CD14-positive monocyte (primary cell): Measurements from ENCODE around the gene ZNF599. TPM values are rescaled to one million over a fixed set of nuclear protein-coding genes. Genes with fewer than 3 reads are reported as not detected.
"Not testable (repeated sequence)": the region's sequence is repeated elsewhere in the genome, so short reads cannot be mapped to it uniquely, and the experiment has no call there.

Experiments
- DNase-seq, 3 donors: peaks; one replicate each; pipeline ENCODE4 v3.0.0-alpha.2; 2011 to 2022
- H2AFZ ChIP-seq: 2 replicates; pipeline ENCODE4 v1.6.0; 2012; ENCODE audit warnings: mild to moderate bottlenecking, low read depth, low read length, inconsistent platforms; ENCODE audit not compliant: insufficient read depth, poor library complexity, severe bottlenecking
- H3K27ac ChIP-seq, 2 donors: 1 replicate in 1 of 2; 2 replicates in 1 of 2; pipeline ENCODE4 v1.5.1; 2012 to 2013; ENCODE audit warnings: low read length in 2 of 2, control low read depth in 1 of 2, inconsistent platforms in 1 of 2, low read depth in 1 of 2, mild to moderate bottlenecking in 1 of 2
- H3K27me3 ChIP-seq, 2 donors: one replicate each; pipeline versions ENCODE4 v1.6.0 to v1.6.1; 2011 to 2013; ENCODE audit warnings: low read length in 2 of 2; ENCODE audit not compliant: control insufficient read depth in 2 of 2, insufficient read depth in 2 of 2
- H3K36me3 ChIP-seq, 2 donors: replicated peaks in 1 of 2; 1 replicate in 1 of 2; 2 replicates in 1 of 2; pipeline versions ENCODE4 v1.5.1 to v1.6.1; 2012 to 2013; ENCODE audit warnings: low read length in 2 of 2, control low read depth in 1 of 2, inconsistent platforms in 1 of 2, mild to moderate bottlenecking in 1 of 2; ENCODE audit not compliant: insufficient read depth in 2 of 2, control insufficient read depth in 1 of 2
- H3K4me1 ChIP-seq, 2 donors: 1 replicate in 1 of 2; 2 replicates in 1 of 2; pipeline versions ENCODE4 v1.5.1 to v1.6.1; 2012 to 2013; ENCODE audit warnings: low read length in 2 of 2, control low read depth in 1 of 2, inconsistent platforms in 1 of 2, mild to moderate bottlenecking in 1 of 2, moderate library complexity in 1 of 2; ENCODE audit not compliant: insufficient read depth in 2 of 2, control insufficient read depth in 1 of 2
- H3K4me2 ChIP-seq: replicated peaks from 2 replicates; pipeline ENCODE3; 2012; ENCODE audit warnings: low read length, moderate library complexity, mild to moderate bottlenecking; ENCODE audit not compliant: poor library complexity, severe bottlenecking; ENCODE audit errors: extremely low read depth
- H3K4me3 ChIP-seq, 3 experiments: fragments of 200-600 bp in 1 of 3; sonication (generic) in 1 of 3; replicated peaks in 1 of 3; 1 replicate in 2 of 3; 2 replicates in 1 of 3; pipeline ENCODE4 v1.5.1; 2011 to 2013; ENCODE audit warnings: low read length in 3 of 3, mild to moderate bottlenecking in 3 of 3, control low read depth in 2 of 3, low read depth in 2 of 3, inconsistent platforms in 1 of 3, moderate library complexity in 1 of 3
- H3K79me2 ChIP-seq: 2 replicates; pipeline ENCODE4 v1.6.0; 2012; ENCODE audit warnings: mild to moderate bottlenecking, control low read depth, inconsistent platforms, low read length, moderate library complexity; ENCODE audit not compliant: insufficient read depth
- H3K9ac ChIP-seq: 2 replicates; pipeline ENCODE4 v1.6.0; 2017; ENCODE audit warnings: low read length, mild to moderate bottlenecking; ENCODE audit not compliant: insufficient read depth, poor library complexity, severe bottlenecking
- H3K9me3 ChIP-seq, 2 donors: replicated peaks in 1 of 2; 1 replicate in 1 of 2; 2 replicates in 1 of 2; pipeline versions ENCODE4 v1.5.1 to v1.6.1; 2012 to 2013; ENCODE audit warnings: low read length in 2 of 2, control low read depth in 1 of 2; ENCODE audit not compliant: control insufficient read depth in 1 of 2, insufficient read depth in 1 of 2
- H4K20me1 ChIP-seq: 2 replicates; pipeline ENCODE4 v1.6.0; 2012; ENCODE audit warnings: mild to moderate bottlenecking, low read length, control low read depth, moderate library complexity; ENCODE audit not compliant: insufficient read depth
- H3K27ac Mint-ChIP-seq, 7 donors: one replicate each; pipeline ENCODE4 v1.8.0; 2020; ENCODE audit warnings: mild to moderate bottlenecking in 7 of 7, mixed read lengths in 7 of 7, moderate library complexity in 6 of 7, inconsistent platforms in 2 of 7
- H3K27me3 Mint-ChIP-seq, 3 donors: one replicate each; pipeline ENCODE4 v1.8.0; 2021 to 2022; ENCODE audit warnings: low read depth in 3 of 3, mild to moderate bottlenecking in 3 of 3, mixed read lengths in 3 of 3, moderate library complexity in 3 of 3, inconsistent platforms in 1 of 3
- H3K36me3 Mint-ChIP-seq, 2 donors: one replicate each; pipeline ENCODE4 v1.8.0; 2020; ENCODE audit warnings: mixed read lengths in 2 of 2, inconsistent platforms in 1 of 2, mild to moderate bottlenecking in 1 of 2
- H3K4me1 Mint-ChIP-seq: one replicate; pipeline ENCODE4 v1.8.0; 2020; ENCODE audit warnings: mild to moderate bottlenecking, mixed read lengths
- H3K4me3 Mint-ChIP-seq, 2 donors: one replicate each; pipeline ENCODE4 v1.8.0; 2020; ENCODE audit warnings: mild to moderate bottlenecking in 2 of 2, mixed read lengths in 2 of 2, moderate library complexity in 1 of 2
- H3K9me3 Mint-ChIP-seq, 7 donors: one replicate each; pipeline ENCODE4 v1.8.0; 2020 to 2022; ENCODE audit warnings: mixed read lengths in 7 of 7, mild to moderate bottlenecking in 6 of 7, moderate library complexity in 6 of 7, inconsistent platforms in 2 of 7
- CTCF ChIP-seq: fragments of 200-600 bp; IDR thresholded peaks from one replicate; pipeline ENCODE4 v1.8.0; 2022; ENCODE audit warnings: antibody characterized with exemption, mild to moderate bottlenecking
- WGBS: methylation state at CpG from one replicate; pipeline ENCODE4 v1.1.5; 2013; ENCODE audit warnings: missing lambda C conversion rate; ENCODE audit not compliant: insufficient coverage; 5-methylcytosine and 5-hydroxymethylcytosine counted together
- intact Hi-C, 2 donors: fragments of 100-400 bp; cut with micrococcal nuclease; formaldehyde crosslinking; loops; one replicate each; pipeline versions ENCODE4 v1.15.0 to v1.15.1; 2023
- polyA plus RNA-seq, 3 donors: library from polyadenylated mRNA; depleted of rRNA in 1 of 3; unstranded in 2 of 3; stranded (reverse) in 1 of 3; fragments of 300-500 nt in 2 of 3; fragments of >200 nt in 1 of 3; fragmentation: Illumina TruSeq in 2 of 3; gene quantifications; 1 replicate in 2 of 3; 2 replicates in 1 of 3; pipeline ENCODE4 v1.2.3, GENCODE V29; 2012 to 2021

The ZNF599 gene
- polyA plus RNA-seq, 3 donors: 0.85 to 0.99 (median 0.91) TPM

- TF ChIP-seq CTCF: no peak
- Histone ChIP-seq H3K4me1 (no peaks in the 10 kb centered on the region), H3K9ac (no peak overlapping the region), H3K36me3 (no peaks in the 10 kb centered on the region), H4K20me1 (no peaks in the 10 kb centered on the region), H3K79me2 (no peaks in the 10 kb centered on the region), H2AFZ (no peak overlapping the region), H3K27ac (no peak overlapping the region), H3K27me3 (no peaks in the 10 kb centered on the region), H3K4me3 (no peak overlapping the region), H3K4me2 (no peak overlapping the region), H3K9me3 (peaks cover 56 to 68% of the 10 kb centered on the region in 2 donors)
- H3K27me3 Mint-ChIP-seq: peaks cover 0 to 2% (median 2%) of the 10 kb centered on the region in 3 donors
- no peak for DNase-seq
- peaks cover 32 to 53% (median 44%) of the 10 kb centered on the region in 7 donors for H3K9me3 Mint-ChIP-seq
- intact Hi-C loops: no loop called here
- H3K27ac Mint-ChIP-seq: no peak overlapping the region
- WGBS: 96% methylated on average over 12 of the region's 15 CpGs
- no peak overlapping the region for H3K4me3 Mint-ChIP-seq
- H3K4me1 Mint-ChIP-seq: no peaks in the 10 kb centered on the region
- no peaks in the 10 kb centered on the region for H3K36me3 Mint-ChIP-seq
Observed at GRCh38 chr19:34806976-34807860, 34.2 kb upstream of the ZNF599 start.

- peaks cover 0 to 2% (median 2%) of the 10 kb centered on the region in 3 donors for H3K27me3 Mint-ChIP-seq
- no peak overlapping the region for H3K4me2 ChIP-seq
- no peak overlapping the region for H3K4me3 ChIP-seq
- H3K27ac Mint-ChIP-seq: no peak overlapping the region
- no peak overlapping the region for H3K9ac ChIP-seq
- H3K27ac ChIP-seq: no peak overlapping the region
- no peak overlapping the region for H3K4me3 Mint-ChIP-seq
- no peak for TF ChIP-seq CTCF
- H3K79me2 ChIP-seq: no peaks in the 10 kb centered on the region
- intact Hi-C loops: no loop called here
- 93% methylated on average over 4 of the region's 4 CpGs for WGBS
- no peaks in the 10 kb centered on the region for H4K20me1 ChIP-seq
- H3K9me3 ChIP-seq: peaks cover 64 to 67% of the 10 kb centered on the region in 2 donors
- no peaks in the 10 kb centered on the region for H3K36me3 ChIP-seq
- no peaks in the 10 kb centered on the region for H3K4me1 Mint-ChIP-seq
- H3K36me3 Mint-ChIP-seq: no peaks in the 10 kb centered on the region
- no peak overlapping the region for H2AFZ ChIP-seq
- H3K27me3 ChIP-seq: no peaks in the 10 kb centered on the region
- no peaks in the 10 kb centered on the region for H3K4me1 ChIP-seq
- peaks cover 24 to 55% (median 39%) of the 10 kb centered on the region in 7 donors for H3K9me3 Mint-ChIP-seq
- no peak for DNase-seq
Observed at GRCh38 chr19:34804115-34804514, 31.1 kb upstream of the ZNF599 start.

- H3K27ac Mint-ChIP-seq, H3K4me1 ChIP-seq, H2AFZ ChIP-seq, H3K36me3 Mint-ChIP-seq, H3K79me2 ChIP-seq, H3K27ac ChIP-seq, intact Hi-C loops, H3K4me2 ChIP-seq, H3K27me3 Mint-ChIP-seq, H3K9ac ChIP-seq, H3K27me3 ChIP-seq, H3K4me1 Mint-ChIP-seq, H3K36me3 ChIP-seq, H3K4me3 ChIP-seq, DNase-seq, H4K20me1 ChIP-seq: not testable (repeated sequence)
- peaks cover 17 to 53% (median 45%) of the 10 kb centered on the region in 7 donors for H3K9me3 Mint-ChIP-seq
- H3K4me3 Mint-ChIP-seq: peak overlapping the region in 1 of 2 donors; percentile 35
- WGBS: no CpG with 5 or more reads among the region's 6 CpGs
- peaks cover 37 to 41% of the 10 kb centered on the region in 2 donors for H3K9me3 ChIP-seq
Observed at GRCh38 chr19:34796953-34797352, 23.9 kb upstream of the ZNF599 start.
